GM06990 (cell line): ENCODE results near the gene ARL6.

Experiments
- DNase-seq: peaks from one replicate; pipeline ENCODE4 v3.0.0-alpha.2; 2011; ENCODE audit not compliant: insufficient read length; ENCODE audit errors: extremely low read depth
- H3K27me3 ChIP-seq: replicated peaks from 2 replicates; pipeline ENCODE4 v1.6.0; 2011; ENCODE audit warnings: low read length; ENCODE audit not compliant: control insufficient read depth, insufficient read depth
- H3K36me3 ChIP-seq: 2 replicates; pipeline ENCODE4 v1.5.1; 2011; ENCODE audit warnings: low read length; ENCODE audit not compliant: control insufficient read depth, insufficient read depth
- H3K4me3 ChIP-seq: replicated peaks from 2 replicates; pipeline ENCODE4 v1.5.1; 2011; ENCODE audit warnings: low read depth, mild to moderate bottlenecking, control low read depth, low read length
- CTCF ChIP-seq: IDR thresholded peaks from 2 replicates; pipeline ENCODE4 v1.5.1; 2011; ENCODE audit warnings: low read length, control low read depth, mild to moderate bottlenecking, inconsistent platforms; ENCODE audit not compliant: insufficient read depth, poor library complexity, severe bottlenecking

Gene ARL6

GRCh38 chr3:97764407-97765238 is at the start of gene ARL6:
TSS of gene ARL6 (plus strand) at chr3:97764758. CDS start at chr3:97768108, 3,350 bp downstream.
- Histone ChIP-seq H3K36me3 (no peaks in the 10 kb centered on the region), H3K27me3 (no peaks in the 10 kb centered on the region), H3K4me3 (peak within 1 kb of the TSS; percentile 78)
- TF ChIP-seq CTCF, result peak; percentile 27
- peak; percentile 85 for DNase-seq

- no peaks in the 10 kb centered on the region for H3K36me3 ChIP-seq
- no peaks in the 10 kb centered on the region for H3K27me3 ChIP-seq
- peak; percentile 1 for DNase-seq
- no peak overlapping the region for H3K4me3 ChIP-seq
- TF ChIP-seq CTCF, result peak; percentile 97
Measured at GRCh38 chr3:97719156-97719821, 45.3 kb upstream of the ARL6 start.

GRCh38 chr3:97720417-97720816 is 44.1 kb upstream of the ARL6 start:
- no peak for TF ChIP-seq CTCF
- H3K27me3 ChIP-seq, result no peaks in the 10 kb centered on the region
- DNase-seq, result no peak
- H3K4me3 ChIP-seq, result no peak overlapping the region
- no peaks in the 10 kb centered on the region for H3K36me3 ChIP-seq

- DNase-seq, result no peak
- TF ChIP-seq CTCF, result no peak
- H3K4me3 ChIP-seq, result no peak overlapping the region
Measured at GRCh38 chr3:97721446-97721845, 43.1 kb upstream of the ARL6 start.

GRCh38 chr3:97736928-97737327 is 27.6 kb upstream of the ARL6 start:
- Histone ChIP-seq H3K4me3 (no peak overlapping the region), H3K27me3 (no peaks in the 10 kb centered on the region; the same call in 1 of the 2 replicates), H3K36me3 (no peaks in the 10 kb centered on the region)
- no peak for TF ChIP-seq CTCF
- no peak for DNase-seq

More at GRCh38 chr3:97721446-97721845, 43.1 kb upstream of the ARL6 start:
- Histone ChIP-seq H3K27me3 (no peaks in the 10 kb centered on the region), H3K36me3 (no peaks in the 10 kb centered on the region)
